Measurements from ENCODE around the gene RSPO4.

DNA sequence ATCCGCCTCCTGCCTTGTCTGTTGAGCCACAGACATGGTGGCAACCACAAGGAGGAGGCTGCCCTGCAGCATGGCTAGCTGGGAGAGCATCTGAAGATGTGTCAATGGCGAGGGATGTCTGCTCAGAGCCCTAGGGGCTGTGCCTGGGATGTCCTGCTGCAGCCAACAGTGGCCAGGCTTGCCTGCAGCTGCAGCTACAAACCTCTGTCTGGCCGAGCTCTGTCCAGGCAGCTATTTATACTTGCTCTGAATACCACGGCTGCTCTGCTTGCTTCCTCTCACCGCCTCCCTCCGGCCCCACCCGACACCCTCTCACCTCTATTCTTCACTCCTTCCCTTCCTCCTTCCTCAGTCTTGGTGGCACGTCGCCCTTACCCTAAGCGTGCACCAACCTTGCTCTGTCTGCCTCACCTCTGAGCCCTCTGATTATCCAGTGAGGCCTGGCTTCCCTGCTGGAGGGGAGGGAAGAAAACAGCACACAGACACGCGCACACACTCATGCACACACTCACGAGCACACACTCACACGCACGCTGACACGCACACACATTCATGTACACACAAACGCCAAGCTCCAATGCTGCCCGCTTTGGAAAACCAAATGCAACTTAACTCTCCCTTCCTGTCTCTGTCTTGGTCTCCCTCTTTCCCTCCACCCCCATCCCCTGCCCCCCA is 85.8 kb downstream of the RSPO4 start, which contains the start of gene ANGPT4:
- TF ChIP-seq, protein P1, sequence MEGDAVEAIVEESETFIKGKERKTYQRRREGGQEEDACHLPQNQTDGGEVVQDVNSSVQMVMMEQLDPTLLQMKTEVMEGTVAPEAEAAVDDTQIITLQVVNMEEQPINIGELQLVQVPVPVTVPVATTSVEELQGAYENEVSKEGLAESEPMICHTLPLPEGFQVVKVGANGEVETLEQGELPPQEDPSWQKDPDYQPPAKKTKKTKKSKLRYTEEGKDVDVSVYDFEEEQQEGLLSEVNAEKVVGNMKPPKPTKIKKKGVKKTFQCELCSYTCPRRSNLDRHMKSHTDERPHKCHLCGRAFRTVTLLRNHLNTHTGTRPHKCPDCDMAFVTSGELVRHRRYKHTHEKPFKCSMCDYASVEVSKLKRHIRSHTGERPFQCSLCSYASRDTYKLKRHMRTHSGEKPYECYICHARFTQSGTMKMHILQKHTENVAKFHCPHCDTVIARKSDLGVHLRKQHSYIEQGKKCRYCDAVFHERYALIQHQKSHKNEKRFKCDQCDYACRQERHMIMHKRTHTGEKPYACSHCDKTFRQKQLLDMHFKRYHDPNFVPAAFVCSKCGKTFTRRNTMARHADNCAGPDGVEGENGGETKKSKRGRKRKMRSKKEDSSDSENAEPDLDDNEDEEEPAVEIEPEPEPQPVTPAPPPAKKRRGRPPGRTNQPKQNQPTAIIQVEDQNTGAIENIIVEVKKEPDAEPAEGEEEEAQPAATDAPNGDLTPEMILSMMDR (IDR thresholded peaks at IDR 0.05) = no peak
- no peak for TF ChIP-seq POLR2A (IDR thresholded peaks at IDR 0.05)

Measured in gastroesophageal sphincter (tissue), 3 donors.